ENCODE measurements around the gene MACROH2A1. TPM values are rescaled to one million over a fixed set of nuclear protein-coding genes. Genes with fewer than 3 reads are reported as not detected.

Gene MACROH2A1
- total RNA-seq, 1 donor from 2014 or later, result 103 TPM

DNA sequence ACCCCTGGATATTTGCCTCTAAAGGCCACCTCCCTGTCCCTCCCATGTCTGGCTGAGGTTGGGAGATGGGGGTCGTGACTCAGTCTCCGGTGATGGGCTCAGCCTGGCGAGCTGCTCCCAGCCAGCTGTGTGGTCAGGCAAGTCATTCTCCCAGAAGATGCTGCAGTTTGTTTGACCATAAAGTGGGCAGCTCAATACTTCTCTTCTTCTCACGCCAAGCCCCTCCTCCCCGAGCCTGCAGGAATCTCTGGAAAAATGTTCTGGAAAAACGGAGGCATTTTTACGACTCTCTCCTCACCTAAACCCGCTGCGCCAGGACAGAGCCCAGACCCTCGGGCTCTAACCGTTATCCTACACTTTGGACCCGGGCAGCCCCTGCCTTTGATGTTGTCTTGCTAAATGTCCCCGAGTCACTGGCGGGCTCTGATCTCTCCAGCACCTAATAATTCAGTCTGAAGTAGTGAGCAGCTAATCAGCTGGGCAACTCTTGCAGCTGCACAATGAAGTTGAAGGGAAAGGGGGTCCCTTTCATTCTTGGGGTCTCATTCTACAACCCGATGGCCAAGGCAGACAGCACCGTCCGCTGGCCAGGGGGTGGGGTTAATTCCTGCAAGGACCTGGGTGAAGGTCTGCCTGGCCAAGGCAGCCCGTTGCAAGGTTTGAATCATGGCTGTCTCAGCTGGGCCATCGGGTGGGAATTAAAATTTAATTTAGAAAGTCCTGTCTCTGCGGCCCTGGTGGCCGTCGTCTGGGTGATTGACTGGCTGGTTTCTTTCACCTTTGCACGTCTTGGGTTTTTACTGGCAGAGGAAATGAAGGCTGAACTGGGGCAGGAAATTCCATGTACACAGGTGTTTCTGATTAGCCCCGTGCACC, 35.8 kb upstream of the MACROH2A1 start:
- Histone ChIP-seq H3K27me3 (ENCODE audit: low read depth) (no peaks in the 10 kb centered on the region), H3K27ac (replicated peaks) (no peak overlapping the region), H3K9me3 (replicated peaks) (no peaks in the 10 kb centered on the region), H3K36me3 (no peaks in the 10 kb centered on the region), H3K4me1 (peaks cover 34% of the 10 kb centered on the region), H3K4me3 (no peak overlapping the region)
- intact Hi-C loops (cut with micrococcal nuclease), result no loop called here
- TF ChIP-seq, protein P1, sequence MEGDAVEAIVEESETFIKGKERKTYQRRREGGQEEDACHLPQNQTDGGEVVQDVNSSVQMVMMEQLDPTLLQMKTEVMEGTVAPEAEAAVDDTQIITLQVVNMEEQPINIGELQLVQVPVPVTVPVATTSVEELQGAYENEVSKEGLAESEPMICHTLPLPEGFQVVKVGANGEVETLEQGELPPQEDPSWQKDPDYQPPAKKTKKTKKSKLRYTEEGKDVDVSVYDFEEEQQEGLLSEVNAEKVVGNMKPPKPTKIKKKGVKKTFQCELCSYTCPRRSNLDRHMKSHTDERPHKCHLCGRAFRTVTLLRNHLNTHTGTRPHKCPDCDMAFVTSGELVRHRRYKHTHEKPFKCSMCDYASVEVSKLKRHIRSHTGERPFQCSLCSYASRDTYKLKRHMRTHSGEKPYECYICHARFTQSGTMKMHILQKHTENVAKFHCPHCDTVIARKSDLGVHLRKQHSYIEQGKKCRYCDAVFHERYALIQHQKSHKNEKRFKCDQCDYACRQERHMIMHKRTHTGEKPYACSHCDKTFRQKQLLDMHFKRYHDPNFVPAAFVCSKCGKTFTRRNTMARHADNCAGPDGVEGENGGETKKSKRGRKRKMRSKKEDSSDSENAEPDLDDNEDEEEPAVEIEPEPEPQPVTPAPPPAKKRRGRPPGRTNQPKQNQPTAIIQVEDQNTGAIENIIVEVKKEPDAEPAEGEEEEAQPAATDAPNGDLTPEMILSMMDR (IDR thresholded peaks at IDR 0.05; ENCODE audit: borderline replicate concordance), result no peak
- DNase-seq, result no peak

DNA sequence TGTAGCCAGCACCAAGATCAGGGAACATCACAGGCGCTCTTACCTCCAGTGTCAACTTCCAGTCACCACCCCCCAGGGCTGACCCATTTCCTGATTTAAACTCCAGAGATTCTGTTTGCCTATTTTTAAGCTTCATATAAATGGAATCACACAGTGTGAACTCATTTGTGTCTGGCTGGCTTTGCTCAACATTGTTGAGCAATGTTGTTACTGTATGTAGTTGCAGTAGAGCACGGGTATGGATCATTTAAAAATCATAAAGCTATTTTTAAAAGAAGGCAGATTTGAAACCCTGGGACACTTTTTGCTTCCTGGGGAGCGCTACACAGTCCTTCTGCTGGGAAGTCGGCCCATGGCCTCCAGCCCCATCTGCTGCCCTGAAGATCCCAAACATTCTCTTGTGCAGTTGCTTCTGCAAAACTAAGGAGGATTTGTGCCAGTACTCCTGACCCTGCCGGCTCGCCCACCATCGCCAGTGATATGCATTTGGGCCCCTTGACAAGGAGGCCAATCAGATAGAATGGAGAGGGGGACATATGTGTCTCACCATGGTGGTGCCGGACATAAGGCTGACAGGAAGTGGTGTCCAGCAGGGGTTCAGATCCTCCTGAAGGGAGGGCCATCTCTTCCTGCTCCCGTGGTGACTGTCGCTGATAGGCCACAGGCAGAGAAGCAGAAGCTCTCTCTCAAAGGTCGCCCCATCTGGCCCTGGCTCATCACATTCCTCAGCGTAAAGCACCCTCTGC, 34.8 kb upstream of the MACROH2A1 start:
- intact Hi-C loops (cut with micrococcal nuclease), result no loop called here
- Histone ChIP-seq H3K4me3 (no peak overlapping the region), H3K9me3 (replicated peaks) (peaks cover 3% of the 10 kb centered on the region), H3K27ac (replicated peaks) (peak overlapping the region; percentile 25), H3K27me3 (ENCODE audit: low read depth) (no peaks in the 10 kb centered on the region), H3K4me1 (peaks cover 42% of the 10 kb centered on the region), H3K36me3 (no peaks in the 10 kb centered on the region)
- TF ChIP-seq, protein P1 (IDR thresholded peaks at IDR 0.05; ENCODE audit: borderline replicate concordance), result no peak
- DNase-seq, result no peak

DNA sequence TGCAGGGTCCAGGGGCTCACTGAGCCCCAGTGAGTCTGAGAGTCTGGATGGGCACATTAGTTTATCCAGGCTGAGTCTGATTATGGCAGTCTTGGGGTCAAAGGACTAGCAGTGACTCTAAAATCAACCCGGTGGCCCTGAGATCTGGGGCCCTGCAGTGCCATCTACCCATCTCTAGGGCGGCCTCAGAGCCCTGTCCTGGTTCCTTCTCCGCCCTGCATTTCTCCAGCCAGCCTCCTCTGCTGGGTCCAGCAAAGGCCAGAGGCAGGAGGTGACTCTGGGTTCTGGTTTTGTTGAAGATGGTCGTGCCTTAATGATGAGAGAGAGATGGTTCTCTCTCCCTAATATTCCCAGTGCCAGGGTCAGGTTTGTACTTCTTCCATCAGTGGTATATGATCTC, 33.1 kb upstream of the MACROH2A1 start:
- H3K27me3 ChIP-seq (ENCODE audit: low read depth), result no peaks in the 10 kb centered on the region
- no peak for DNase-seq
- no peak overlapping the region for H3K4me3 ChIP-seq
- intact Hi-C loops (cut with micrococcal nuclease), result no loop called here
- TF ChIP-seq, protein P1 (IDR thresholded peaks at IDR 0.05; ENCODE audit: borderline replicate concordance), result no peak
- peaks cover 12% of the 10 kb centered on the region for H3K9me3 ChIP-seq (replicated peaks)
- peaks cover 30% of the 10 kb centered on the region for H3K4me1 ChIP-seq
- no peak overlapping the region for H3K27ac ChIP-seq (replicated peaks)
- no peaks in the 10 kb centered on the region for H3K36me3 ChIP-seq

DNA sequence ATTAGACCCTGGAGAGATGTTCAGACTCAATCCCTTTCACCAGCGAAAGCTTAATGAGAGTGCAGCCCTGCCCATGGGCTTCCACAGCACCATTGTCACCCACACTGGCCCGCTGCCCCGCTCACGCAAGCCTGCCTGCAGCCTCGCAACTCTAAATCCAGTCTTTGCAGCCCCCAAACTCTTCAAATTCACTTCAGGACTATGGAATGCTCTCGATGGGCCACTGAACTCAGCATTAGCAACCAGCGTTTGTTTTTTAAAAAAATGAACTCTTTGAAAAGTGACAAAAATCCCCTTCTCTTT, 31.1 kb upstream of the MACROH2A1 start:
- no peaks in the 10 kb centered on the region for H3K27me3 ChIP-seq (ENCODE audit: low read depth)
- H3K27ac ChIP-seq (replicated peaks), result no peak overlapping the region
- intact Hi-C loops (cut with micrococcal nuclease), result no loop called here
- peaks cover 12% of the 10 kb centered on the region for H3K9me3 ChIP-seq (replicated peaks)
- H3K36me3 ChIP-seq, result no peaks in the 10 kb centered on the region
- H3K4me1 ChIP-seq, result peaks cover 30% of the 10 kb centered on the region
- TF ChIP-seq, protein P1 (IDR thresholded peaks at IDR 0.05; ENCODE audit: borderline replicate concordance), result no peak
- H3K4me3 ChIP-seq, result no peak overlapping the region
- no peak for DNase-seq

DNA sequence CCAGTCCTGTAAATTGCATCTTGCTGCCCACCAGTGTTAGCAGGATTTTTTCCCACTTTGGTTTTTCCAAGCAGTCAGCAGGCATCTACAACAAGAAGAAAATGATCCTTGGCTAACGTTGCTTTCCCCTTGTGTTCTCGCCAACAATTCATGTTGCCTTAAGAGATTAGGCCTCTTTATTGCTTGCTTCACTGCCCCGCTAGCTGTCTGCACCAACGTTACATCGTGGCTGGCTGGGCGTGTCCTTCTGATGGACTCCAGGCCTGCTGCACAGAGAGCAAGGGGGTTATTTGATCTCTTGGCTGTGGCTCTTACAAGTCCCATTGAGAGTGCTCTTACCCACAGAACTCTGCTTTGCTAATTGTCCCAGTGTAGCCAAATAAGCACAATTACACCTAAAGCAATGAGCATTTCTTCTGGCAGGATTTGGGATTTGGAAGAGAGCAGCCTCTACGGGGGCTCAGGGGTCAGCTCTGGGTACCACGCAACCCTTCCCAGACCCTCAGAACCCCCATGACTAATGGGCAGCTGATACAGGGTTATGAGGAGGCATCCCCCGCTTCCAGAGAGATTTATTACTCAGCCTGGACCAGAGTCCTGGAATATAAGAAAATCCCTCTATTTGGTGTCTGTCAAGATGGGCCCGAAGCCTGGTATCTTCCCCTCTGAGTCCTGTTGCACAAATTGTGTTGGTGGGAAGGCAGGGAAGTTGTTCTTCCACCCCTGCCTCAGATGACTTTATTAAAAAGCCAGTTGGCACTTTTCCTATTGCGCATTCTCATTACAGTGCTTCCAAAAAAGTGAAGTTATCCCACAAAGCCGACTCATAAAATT, 30.5 kb upstream of the MACROH2A1 start:
- intact Hi-C loops (cut with micrococcal nuclease), result no loop called here

More for the DNA sequence above, 30.5 kb upstream of the MACROH2A1 start:
- Histone ChIP-seq H3K9me3 (replicated peaks) (peaks cover 12% of the 10 kb centered on the region), H3K36me3 (no peaks in the 10 kb centered on the region), H3K27ac (replicated peaks) (peak overlapping the region; percentile 34), H3K4me1 (peaks cover 25% of the 10 kb centered on the region), H3K4me3 (no peak overlapping the region), H3K27me3 (ENCODE audit: low read depth) (no peaks in the 10 kb centered on the region)
- TF ChIP-seq, protein P1 (IDR thresholded peaks at IDR 0.05; ENCODE audit: borderline replicate concordance), result no peak
- peak; percentile 72 for DNase-seq

All from left ventricle myocardium inferior (tissue), 1 donor.